Muscle layer of duodenum (tissue), 2 donors: ENCODE results near the gene RACGAP1.

Experiments
- H3K27ac ChIP-seq: one replicate; pipeline ENCODE4 v1.7.0; 2013; ENCODE audit warnings: mild to moderate bottlenecking, low read length
- H3K27me3 ChIP-seq: one replicate; pipeline ENCODE4 v1.7.0; 2013; ENCODE audit warnings: low read depth, mild to moderate bottlenecking, control low read depth, low read length
- H3K36me3 ChIP-seq, 2 donors: one replicate each; pipeline ENCODE4 v1.7.0; 2013; ENCODE audit warnings: low read length in 2 of 2, control low read depth in 1 of 2, mild to moderate bottlenecking in 1 of 2; ENCODE audit not compliant: insufficient read depth in 2 of 2, control insufficient read depth in 1 of 2
- H3K4me1 ChIP-seq, 2 donors: one replicate each; pipeline ENCODE4 v1.7.0; 2013; ENCODE audit warnings: low read length in 2 of 2, mild to moderate bottlenecking in 2 of 2, control low read depth in 1 of 2, moderate library complexity in 1 of 2; ENCODE audit not compliant: insufficient read depth in 2 of 2, control insufficient read depth in 1 of 2
- H3K4me3 ChIP-seq, 2 donors: one replicate each; pipeline ENCODE4 v1.7.0; 2013; ENCODE audit warnings: low read length in 2 of 2, low read depth in 1 of 2, mild to moderate bottlenecking in 1 of 2
- H3K9me3 ChIP-seq, 2 donors: one replicate each; pipeline ENCODE4 v1.7.0; 2013; ENCODE audit warnings: low read length in 2 of 2, control low read depth in 1 of 2, mild to moderate bottlenecking in 1 of 2; ENCODE audit not compliant: control insufficient read depth in 1 of 2
- donor health status: healthy.

RACGAP1 gene

GRCh38 chr12:49984476-49985359, 40.6 kb downstream of the RACGAP1 start:
- H3K27me3 ChIP-seq, result no peaks in the 10 kb centered on the region
- H3K4me1 ChIP-seq, result peaks cover 8 to 58% of the 10 kb centered on the region in 2 donors
- no peak overlapping the region for H3K27ac ChIP-seq
- no peak overlapping the region for H3K4me3 ChIP-seq
- H3K9me3 ChIP-seq, result no peaks in the 10 kb centered on the region
- H3K36me3 ChIP-seq, result no peaks in the 10 kb centered on the region

GRCh38 chr12:49983892-49984291, 41.4 kb downstream of the RACGAP1 start:
- H3K36me3 ChIP-seq, result no peaks in the 10 kb centered on the region
- no peak overlapping the region for H3K27ac ChIP-seq

GRCh38 chr12:49982246-49983087, 42.8 kb downstream of the RACGAP1 start:
- Histone ChIP-seq H3K27ac (peak overlapping the region; percentile 23), H3K4me3 (no peak overlapping the region), H3K9me3 (no peaks in the 10 kb centered on the region)

More at GRCh38 chr12:49983892-49984291, 41.4 kb downstream of the RACGAP1 start:
- Histone ChIP-seq H3K4me3 (no peak overlapping the region), H3K9me3 (no peaks in the 10 kb centered on the region), H3K4me1 (peaks cover 8 to 58% of the 10 kb centered on the region in 2 donors), H3K27me3 (no peaks in the 10 kb centered on the region)

GRCh38 chr12:49980501-49981349, 44.6 kb downstream of the RACGAP1 start:
- H3K36me3 ChIP-seq, result no peaks in the 10 kb centered on the region
- H3K27me3 ChIP-seq, result no peaks in the 10 kb centered on the region
- no peak overlapping the region for H3K27ac ChIP-seq
- no peaks in the 10 kb centered on the region for H3K9me3 ChIP-seq
- H3K4me1 ChIP-seq, result peaks cover 8 to 43% of the 10 kb centered on the region in 2 donors
- no peak overlapping the region for H3K4me3 ChIP-seq

More at GRCh38 chr12:49982246-49983087, 42.8 kb downstream of the RACGAP1 start:
- Histone ChIP-seq H3K27me3 (no peaks in the 10 kb centered on the region), H3K4me1 (peaks cover 8 to 57% of the 10 kb centered on the region in 2 donors), H3K36me3 (no peaks in the 10 kb centered on the region)

GRCh38 chr12:49979791-49980190, 45.5 kb downstream of the RACGAP1 start:
- no peak overlapping the region for H3K27ac ChIP-seq
- no peaks in the 10 kb centered on the region for H3K36me3 ChIP-seq
- H3K4me1 ChIP-seq, result peaks cover 14 to 44% of the 10 kb centered on the region in 2 donors
- H3K27me3 ChIP-seq, result no peaks in the 10 kb centered on the region
- H3K9me3 ChIP-seq, result no peaks in the 10 kb centered on the region
- no peak overlapping the region for H3K4me3 ChIP-seq

- H3K27ac ChIP-seq, result no peak overlapping the region
- no peaks in the 10 kb centered on the region for H3K36me3 ChIP-seq
- H3K4me3 ChIP-seq, result no peak overlapping the region
- H3K9me3 ChIP-seq, result no peaks in the 10 kb centered on the region
- H3K4me1 ChIP-seq, result peaks cover 10 to 43% of the 10 kb centered on the region in 2 donors
- H3K27me3 ChIP-seq, result no peaks in the 10 kb centered on the region
Observed at GRCh38 chr12:49979016-49979586, 46.2 kb downstream of the RACGAP1 start.

- no peaks in the 10 kb centered on the region for H3K27me3 ChIP-seq
- no peak overlapping the region for H3K27ac ChIP-seq
- peaks cover 7 to 36% of the 10 kb centered on the region in 2 donors for H3K4me1 ChIP-seq
- no peaks in the 10 kb centered on the region for H3K36me3 ChIP-seq
- H3K9me3 ChIP-seq, result no peaks in the 10 kb centered on the region
- no peak overlapping the region for H3K4me3 ChIP-seq
Observed at GRCh38 chr12:49978125-49978524, 47.2 kb downstream of the RACGAP1 start.

- Histone ChIP-seq H3K27ac (no peak overlapping the region), H3K4me1 (peaks cover 7 to 24% of the 10 kb centered on the region in 2 donors), H3K27me3 (no peaks in the 10 kb centered on the region), H3K4me3 (no peak overlapping the region), H3K9me3 (no peaks in the 10 kb centered on the region), H3K36me3 (no peaks in the 10 kb centered on the region)
Observed at GRCh38 chr12:49976557-49976956, 48.7 kb downstream of the RACGAP1 start.

GRCh38 chr12:49975318-49975761, 50.0 kb downstream of the RACGAP1 start:
- Histone ChIP-seq H3K36me3 (no peaks in the 10 kb centered on the region), H3K4me1 (peaks cover 7 to 28% of the 10 kb centered on the region in 2 donors), H3K27me3 (no peaks in the 10 kb centered on the region), H3K9me3 (no peaks in the 10 kb centered on the region), H3K4me3 (no peak overlapping the region), H3K27ac (no peak overlapping the region)

- H3K4me3 ChIP-seq, result peak overlapping the region in 1 of 2 donors; percentile 6
- H3K9me3 ChIP-seq, result no peaks in the 10 kb centered on the region
- H3K27ac ChIP-seq, result no peak overlapping the region
- H3K27me3 ChIP-seq, result no peaks in the 10 kb centered on the region
- peaks cover 7 to 28% of the 10 kb centered on the region in 2 donors for H3K4me1 ChIP-seq
- no peaks in the 10 kb centered on the region for H3K36me3 ChIP-seq
Observed at GRCh38 chr12:49974677-49975317, 50.5 kb downstream of the RACGAP1 start.
